KMS-11 (cell line): ENCODE data around the gene WIPF1.

Source experiments
- H2AFZ ChIP-seq: fragments of 200-600 bp; sonication (generic); 2 replicates; pipeline ENCODE4 v1.6.1; 2016; ENCODE audit warnings: antibody characterized with exemption, mixed run types, low read depth
- H3K27ac ChIP-seq: fragments of 200-600 bp; sonication (generic); 2 replicates; pipeline ENCODE4 v1.6.1; 2016; ENCODE audit warnings: mild to moderate bottlenecking, mixed run types
- H3K27me3 ChIP-seq: fragments of 200-600 bp; sonication (generic); 2 replicates; pipeline ENCODE4 v1.6.1; 2017; ENCODE audit warnings: mild to moderate bottlenecking, low read depth, mixed run types, moderate library complexity; ENCODE audit not compliant: insufficient read depth
- H3K36me3 ChIP-seq: fragments of 200-600 bp; sonication (generic); 2 replicates; pipeline ENCODE4 v1.6.1; 2017; ENCODE audit warnings: mild to moderate bottlenecking, mixed run types; ENCODE audit not compliant: insufficient read depth
- H3K4me1 ChIP-seq: fragments of 200-600 bp; sonication (generic); 2 replicates; pipeline ENCODE4 v1.6.1; 2016; ENCODE audit warnings: mild to moderate bottlenecking, low read depth, mixed run types; ENCODE audit not compliant: poor library complexity, severe bottlenecking
- H3K4me2 ChIP-seq: fragments of 200-600 bp; sonication (generic); 2 replicates; pipeline ENCODE4 v1.7.0; 2016; ENCODE audit warnings: mild to moderate bottlenecking, mixed run types
- H3K4me3 ChIP-seq: fragments of 200-600 bp; sonication (generic); IDR thresholded peaks from 2 replicates; pipeline ENCODE4 v1.6.1; 2017; ENCODE audit warnings: low read depth, low read length, mixed read lengths; ENCODE audit not compliant: insufficient read depth
- H3K79me2 ChIP-seq: fragments of 200-600 bp; sonication (generic); 2 replicates; pipeline ENCODE4 v1.6.1; 2016; ENCODE audit warnings: low read depth, mixed run types; ENCODE audit not compliant: insufficient read depth
- H3K9ac ChIP-seq: fragments of 200-600 bp; sonication (generic); 2 replicates; pipeline ENCODE4 v1.6.1; 2016; ENCODE audit warnings: mild to moderate bottlenecking, mixed run types
- H4K20me1 ChIP-seq: fragments of 200-600 bp; sonication (generic); 2 replicates; pipeline ENCODE4 v1.6.1; 2016; ENCODE audit warnings: mild to moderate bottlenecking, mixed run types; ENCODE audit not compliant: insufficient read depth
- TF ChIP-seq, protein P1 (sequence below): fragments of 200-600 bp; sonication (generic); conservative IDR thresholded peaks from 2 replicates; pipeline ENCODE4 v1.6.1; 2017; ENCODE audit warnings: low read depth, mild to moderate bottlenecking, antibody characterized with exemption, low read length, moderate library complexity, mixed read lengths

The WIPF1 gene

GRCh38 chr2:174603280-174603679 lies 5.7 kb upstream of the WIPF1 start:
- peaks cover under 1% of the 10 kb centered on the region; the same call in 1 of the 2 replicates for H3K79me2 ChIP-seq
- H3K4me3 ChIP-seq = no peak overlapping the region
- H3K9ac ChIP-seq = no peak overlapping the region
- no peak overlapping the region for H3K27ac ChIP-seq
- no peaks in the 10 kb centered on the region for H3K27me3 ChIP-seq
- peaks cover 66% of the 10 kb centered on the region for H3K4me1 ChIP-seq
- H3K4me2 ChIP-seq = no peak overlapping the region; the same call in 1 of the 2 replicates
- H4K20me1 ChIP-seq = no peaks in the 10 kb centered on the region
- no peak overlapping the region for H2AFZ ChIP-seq
- H3K36me3 ChIP-seq = no peaks in the 10 kb centered on the region
- TF ChIP-seq, protein P1, sequence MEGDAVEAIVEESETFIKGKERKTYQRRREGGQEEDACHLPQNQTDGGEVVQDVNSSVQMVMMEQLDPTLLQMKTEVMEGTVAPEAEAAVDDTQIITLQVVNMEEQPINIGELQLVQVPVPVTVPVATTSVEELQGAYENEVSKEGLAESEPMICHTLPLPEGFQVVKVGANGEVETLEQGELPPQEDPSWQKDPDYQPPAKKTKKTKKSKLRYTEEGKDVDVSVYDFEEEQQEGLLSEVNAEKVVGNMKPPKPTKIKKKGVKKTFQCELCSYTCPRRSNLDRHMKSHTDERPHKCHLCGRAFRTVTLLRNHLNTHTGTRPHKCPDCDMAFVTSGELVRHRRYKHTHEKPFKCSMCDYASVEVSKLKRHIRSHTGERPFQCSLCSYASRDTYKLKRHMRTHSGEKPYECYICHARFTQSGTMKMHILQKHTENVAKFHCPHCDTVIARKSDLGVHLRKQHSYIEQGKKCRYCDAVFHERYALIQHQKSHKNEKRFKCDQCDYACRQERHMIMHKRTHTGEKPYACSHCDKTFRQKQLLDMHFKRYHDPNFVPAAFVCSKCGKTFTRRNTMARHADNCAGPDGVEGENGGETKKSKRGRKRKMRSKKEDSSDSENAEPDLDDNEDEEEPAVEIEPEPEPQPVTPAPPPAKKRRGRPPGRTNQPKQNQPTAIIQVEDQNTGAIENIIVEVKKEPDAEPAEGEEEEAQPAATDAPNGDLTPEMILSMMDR = peak; percentile 66

DNA sequence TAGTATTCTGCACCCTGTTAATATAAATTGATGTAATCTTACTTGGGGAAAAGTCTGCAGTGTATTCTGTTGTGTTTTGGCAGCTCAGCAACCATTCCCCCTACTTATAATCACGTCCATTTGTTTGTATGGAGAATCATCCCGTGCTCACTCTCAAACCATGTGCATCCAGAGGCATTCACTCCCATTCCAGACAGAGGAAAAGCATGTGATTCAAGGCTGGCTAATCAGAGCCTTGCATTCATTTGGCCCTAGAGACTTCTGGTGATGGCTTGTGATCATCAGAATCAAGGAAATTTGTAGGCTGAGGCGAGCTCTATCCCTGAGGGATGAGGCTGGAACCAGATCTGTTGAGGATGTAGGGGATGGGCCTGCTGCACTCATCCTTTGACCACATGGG lies 5.1 kb upstream of the WIPF1 start:
- Histone ChIP-seq H3K9ac (no peak overlapping the region), H4K20me1 (no peaks in the 10 kb centered on the region), H3K4me2 (no peak overlapping the region), H2AFZ (no peak overlapping the region), H3K27ac (no peak overlapping the region), H3K36me3 (no peaks in the 10 kb centered on the region), H3K27me3 (no peaks in the 10 kb centered on the region), H3K4me3 (no peak overlapping the region), H3K79me2 (peaks cover 6% of the 10 kb centered on the region; the same call in 1 of the 2 replicates), H3K4me1 (peaks cover 66% of the 10 kb centered on the region)
- TF ChIP-seq, protein P1 = no peak

DNA sequence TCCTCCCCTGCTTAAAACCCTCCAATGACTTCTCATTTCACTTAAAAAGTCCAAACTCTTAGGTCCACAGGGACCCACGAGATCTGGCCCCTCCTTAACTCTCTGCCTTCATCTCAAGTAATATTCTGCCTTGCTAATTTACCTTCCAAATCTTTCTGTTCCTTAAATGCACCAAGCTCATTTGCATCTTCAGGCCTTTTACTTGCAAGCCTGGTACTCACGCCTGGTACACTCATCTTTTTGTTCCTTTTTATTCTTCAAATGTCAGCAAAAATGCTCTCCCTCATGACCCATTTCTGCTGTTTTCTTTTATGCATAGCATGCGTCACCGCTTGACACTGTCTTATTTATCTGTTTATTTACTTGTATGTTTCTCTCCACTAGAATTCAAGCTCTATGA lies 2.7 kb upstream of the WIPF1 start:
- H3K79me2 ChIP-seq = peaks cover 30% of the 10 kb centered on the region
- H4K20me1 ChIP-seq = no peaks in the 10 kb centered on the region
- TF ChIP-seq, protein P1 = no peak
- no peaks in the 10 kb centered on the region for H3K36me3 ChIP-seq
- peaks cover 66% of the 10 kb centered on the region for H3K4me1 ChIP-seq
- H3K9ac ChIP-seq = no peak overlapping the region
- no peak overlapping the region for H3K4me2 ChIP-seq
- H2AFZ ChIP-seq = no peak overlapping the region
- no peak overlapping the region for H3K27ac ChIP-seq
- no peaks in the 10 kb centered on the region for H3K27me3 ChIP-seq
- H3K4me3 ChIP-seq = no peak overlapping the region

- peaks cover 68% of the 10 kb centered on the region for H3K4me1 ChIP-seq
- H3K27me3 ChIP-seq = no peaks in the 10 kb centered on the region
- H3K27ac ChIP-seq = no peak overlapping the region
- H3K4me3 ChIP-seq = no peak overlapping the region
- no peaks in the 10 kb centered on the region for H4K20me1 ChIP-seq
- no peak overlapping the region for H3K9ac ChIP-seq
- TF ChIP-seq, protein P1 = no peak
- H2AFZ ChIP-seq = no peak overlapping the region
- no peak overlapping the region for H3K4me2 ChIP-seq
- H3K36me3 ChIP-seq = no peaks in the 10 kb centered on the region
- peaks cover 36% of the 10 kb centered on the region for H3K79me2 ChIP-seq
Measured at GRCh38 chr2:174599310-174599921, 1.8 kb upstream of the WIPF1 start.
